Midbrain (tissue), 1 donor: ENCODE data around the gene TEP1.
"Not testable (repeated sequence)": the region's sequence is repeated elsewhere in the genome, so short reads cannot be mapped to it uniquely, and the experiment has no call there.

ENCODE experiments used
- DNase-seq: peaks from one replicate; lab custom pipeline; 2025; lab: John Stamatoyannopoulos, UW

The TEP1 gene

GRCh38 chr14:20341032-20341431, 72.3 kb downstream of the TEP1 start:
- not testable (repeated sequence) for DNase-seq

- no peak for DNase-seq
Observed at GRCh38 chr14:20334017-20334416, 79.3 kb downstream of the TEP1 start.

GRCh38 chr14:20333494-20333841, 79.8 kb downstream of the TEP1 start:
- DNase-seq: no peak

GRCh38 chr14:20332788-20333493, 80.4 kb downstream of the TEP1 start, which contains the start of gene CCNB1IP1:
CCNB1IP1 (minus strand) TSS chr14:20333279; CDS start chr14:20316523, 16,756 bp downstream.
- DNase-seq: peak; percentile 79

- DNase-seq: no peak
Observed at GRCh38 chr14:20332431-20332787, 80.9 kb downstream of the TEP1 start.

- no peak for DNase-seq
Observed at GRCh38 chr14:20331053-20331613, 82.2 kb downstream of the TEP1 start.

GRCh38 chr14:20329355-20329754, 83.9 kb downstream of the TEP1 start:
- no peak for DNase-seq

GRCh38 chr14:20328705-20329104, 84.6 kb downstream of the TEP1 start:
- DNase-seq: no peak

GRCh38 chr14:20327005-20327869, 86.1 kb downstream of the TEP1 start:
- peak; percentile 76 for DNase-seq

- no peak for DNase-seq
Observed at GRCh38 chr14:20317720-20318119, 95.6 kb downstream of the TEP1 start.
